Hematopoietic multipotent progenitor cell (in vitro differentiated cells): Measurements from ENCODE around the gene SLC45A1. TPM values are rescaled to one million over a fixed set of nuclear protein-coding genes. Genes with fewer than 3 reads are reported as not detected.
A peak's percentile ranks its signal among the peaks of the same experiment; 100 is the strongest.
"Not testable (repeated sequence)": the region's sequence is repeated elsewhere in the genome, so short reads cannot be mapped to it uniquely, and the experiment has no call there.

Source experiments
- DNase-seq, 3 donors: peaks; one replicate each; pipeline ENCODE4 v3.0.0-alpha.2; 2011 to 2015; ENCODE audit warnings: low read depth in 2 of 3, low spot score in 2 of 3
- total RNA-seq: library from RNA; depleted of rRNA; stranded (reverse); fragments of >200 nt; gene quantifications from one replicate; pipeline ENCODE4 v1.2.3, GENCODE V29; 2012

Gene SLC45A1
- total RNA-seq: 0.27 TPM

DNA sequence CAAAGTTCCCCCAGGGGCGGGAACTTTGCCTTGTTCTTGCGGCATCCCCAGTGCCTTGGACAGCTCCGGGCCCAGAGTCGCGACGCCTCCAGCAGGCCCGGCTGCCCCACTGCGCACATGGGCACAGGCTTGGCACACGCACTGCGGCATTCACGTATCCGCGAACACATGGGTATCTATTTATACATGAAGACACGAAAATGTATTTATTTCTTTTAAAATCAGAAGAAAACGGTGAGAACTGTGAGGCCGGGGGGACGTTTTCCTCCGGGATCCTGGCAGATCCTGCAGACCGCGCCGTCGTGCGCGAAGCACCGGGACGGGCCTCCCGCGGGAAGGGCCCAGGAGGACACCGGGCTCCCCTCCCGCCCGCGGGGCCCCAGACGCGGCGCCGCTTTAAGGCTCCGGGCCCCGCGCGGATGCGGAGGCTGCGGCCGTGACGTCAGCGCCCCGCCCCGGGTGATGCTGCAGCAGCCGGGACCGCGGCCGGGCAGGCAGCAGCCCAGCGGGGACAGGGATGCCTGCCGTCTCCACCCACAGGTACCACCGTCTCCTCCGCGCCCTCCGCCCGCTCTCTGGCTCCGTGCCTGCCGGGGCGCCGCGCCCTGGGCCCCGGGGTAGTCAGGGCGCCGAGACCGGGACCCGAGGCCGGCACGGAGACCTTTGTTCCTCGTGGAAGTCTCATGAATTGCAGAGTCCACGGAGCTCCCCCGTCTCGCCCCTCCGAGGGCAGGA lies at the start of gene SLC45A1:
Gene SLC45A1 (plus strand): TSS at position 468 of the 735 bp plus-strand sequence. CDS start 6,216 bp downstream, outside the sequence.
- peak; percentile 51 to 62 (median 57) for DNase-seq

DNA sequence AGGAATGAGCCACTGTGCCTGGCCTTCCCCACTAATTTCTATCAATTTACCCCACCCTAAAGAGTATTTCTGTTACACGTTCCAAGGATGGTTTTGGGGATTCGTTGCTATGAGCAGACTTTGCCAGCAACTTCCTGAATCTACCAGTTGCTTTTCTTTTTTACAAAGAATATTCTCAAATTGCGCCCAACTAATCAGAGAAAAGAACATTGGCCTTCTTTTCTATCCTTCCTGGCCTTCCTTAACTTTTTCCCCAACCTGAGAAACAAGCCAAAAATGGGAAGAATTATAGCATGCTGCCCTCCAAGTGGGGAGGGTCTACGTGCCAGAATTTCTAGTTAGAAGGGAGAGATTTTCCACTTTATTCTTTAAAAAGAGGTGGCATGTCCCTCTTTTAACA lies 44.9 kb upstream of the SLC45A1 start:
- DNase-seq: no peak

DNA sequence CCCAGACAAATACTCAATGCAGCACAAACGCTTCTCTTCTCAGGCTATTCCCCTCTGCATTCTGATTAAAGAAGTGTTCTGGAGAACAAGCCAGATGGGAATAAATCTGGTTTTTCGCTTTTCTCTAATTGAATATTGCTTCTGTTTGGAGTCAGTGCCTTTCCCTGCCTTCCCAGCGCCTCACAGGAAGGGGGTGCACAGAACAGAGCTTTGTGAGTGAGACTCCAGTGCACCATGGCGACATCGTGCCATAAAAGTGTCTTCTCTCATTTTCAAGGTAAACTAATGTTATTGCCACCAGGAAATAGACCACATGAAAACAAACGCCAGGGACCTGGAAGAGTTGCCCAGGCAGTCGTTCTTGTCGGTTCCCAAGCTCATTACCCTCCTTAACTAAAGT lies 43.6 kb upstream of the SLC45A1 start:
- DNase-seq: no peak

DNA sequence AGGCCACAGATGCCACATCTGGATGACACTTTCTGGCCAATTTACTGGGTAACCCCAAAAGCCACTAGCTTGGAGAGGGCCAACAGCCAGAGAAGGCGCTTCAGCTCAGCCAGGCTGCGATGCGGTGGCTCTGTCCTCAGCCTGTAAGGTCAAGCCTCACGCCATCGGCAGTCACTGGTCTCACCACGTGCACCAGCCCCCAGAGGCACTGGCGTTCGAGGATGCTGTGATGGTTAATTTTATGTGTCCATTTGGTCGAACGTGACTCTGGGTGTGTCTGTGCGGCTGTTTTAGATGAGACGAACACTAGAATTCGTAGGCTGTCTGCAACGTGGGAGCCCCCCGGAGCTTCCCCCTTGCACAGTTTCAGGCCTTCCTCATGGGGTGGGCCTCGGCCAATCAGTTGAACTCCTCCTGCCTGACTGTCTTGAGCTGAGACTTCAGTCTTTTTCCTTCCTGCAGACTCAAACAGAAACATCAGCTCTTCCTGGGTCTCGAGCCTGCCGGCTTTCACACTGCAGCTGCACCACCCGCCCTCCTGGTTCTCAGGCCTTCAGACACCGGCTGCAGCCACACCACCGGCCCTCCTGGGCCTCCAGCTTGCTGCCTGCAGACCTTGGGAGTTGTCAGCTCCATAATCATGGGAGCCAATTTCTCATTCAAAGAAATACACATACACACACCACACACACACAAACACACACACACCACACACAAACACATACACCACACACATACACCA lies 41.6 kb upstream of the SLC45A1 start:
- no peak for DNase-seq

DNA sequence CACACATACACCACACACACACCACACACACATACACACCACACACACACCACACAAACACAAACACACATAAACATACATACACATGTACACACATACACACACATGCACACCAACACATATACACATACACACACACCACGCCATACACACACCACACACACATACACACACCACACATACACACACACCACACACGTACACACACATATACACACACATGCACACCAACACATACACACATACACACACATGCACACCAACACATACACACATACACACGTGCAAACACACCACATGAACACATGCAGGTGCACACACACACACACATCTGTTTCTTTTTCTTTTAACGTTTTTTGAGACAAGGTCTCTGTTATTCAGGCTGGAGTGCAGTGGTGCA lies 41.0 kb upstream of the SLC45A1 start:
- DNase-seq: no peak

DNA sequence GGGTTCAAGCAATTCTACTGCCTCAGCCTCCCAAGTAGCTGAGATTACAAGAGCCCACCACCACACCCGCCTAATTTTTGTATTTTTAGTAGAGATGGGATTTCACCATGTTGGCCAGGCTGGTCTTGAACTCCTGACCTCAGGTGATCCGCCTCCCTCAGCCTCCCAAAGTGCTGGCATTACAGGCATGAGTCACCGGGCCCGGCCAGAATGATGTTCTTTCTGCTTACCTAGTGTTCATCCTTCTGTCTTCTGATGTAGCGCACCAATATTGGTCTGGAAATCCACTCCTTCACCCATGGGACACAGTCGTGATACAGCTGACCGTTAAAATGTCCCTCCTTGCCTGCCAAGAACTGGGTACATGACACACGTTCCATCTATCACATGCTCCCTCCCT lies 39.2 kb upstream of the SLC45A1 start:
- DNase-seq: not testable (repeated sequence)

DNA sequence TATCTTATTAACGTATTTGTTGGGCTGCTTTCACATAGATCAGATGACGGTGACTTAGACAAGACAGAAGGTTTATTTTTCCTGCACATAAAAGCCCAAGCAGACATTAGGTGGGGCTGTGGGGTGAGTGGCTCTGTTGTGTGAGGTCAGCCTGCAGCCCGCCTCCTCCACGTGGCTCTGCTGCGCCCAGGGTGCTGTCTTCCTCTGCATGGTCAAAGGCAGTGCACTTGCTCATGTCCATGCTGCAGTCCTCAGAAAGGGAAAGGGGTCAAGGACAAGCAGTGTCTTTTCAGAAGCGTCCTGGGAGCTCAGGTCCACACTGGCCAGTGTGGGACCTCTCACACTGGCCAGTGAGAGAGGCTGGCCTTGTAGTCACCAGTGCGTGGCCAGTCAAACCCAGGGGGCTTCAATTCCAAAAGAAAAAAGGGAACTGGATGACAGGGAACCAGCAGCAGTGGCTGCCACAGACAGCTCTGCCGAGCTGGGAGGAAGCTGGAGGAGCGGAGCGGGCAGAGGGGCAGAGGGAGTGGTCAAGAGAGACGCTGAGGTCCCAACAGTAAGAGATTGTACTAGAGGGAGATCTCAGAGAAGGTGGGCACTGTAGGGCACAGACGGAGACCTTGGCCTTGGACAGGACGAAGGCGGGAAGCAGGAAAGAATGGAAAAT lies 35.9 kb upstream of the SLC45A1 start:
- DNase-seq: no peak

DNA sequence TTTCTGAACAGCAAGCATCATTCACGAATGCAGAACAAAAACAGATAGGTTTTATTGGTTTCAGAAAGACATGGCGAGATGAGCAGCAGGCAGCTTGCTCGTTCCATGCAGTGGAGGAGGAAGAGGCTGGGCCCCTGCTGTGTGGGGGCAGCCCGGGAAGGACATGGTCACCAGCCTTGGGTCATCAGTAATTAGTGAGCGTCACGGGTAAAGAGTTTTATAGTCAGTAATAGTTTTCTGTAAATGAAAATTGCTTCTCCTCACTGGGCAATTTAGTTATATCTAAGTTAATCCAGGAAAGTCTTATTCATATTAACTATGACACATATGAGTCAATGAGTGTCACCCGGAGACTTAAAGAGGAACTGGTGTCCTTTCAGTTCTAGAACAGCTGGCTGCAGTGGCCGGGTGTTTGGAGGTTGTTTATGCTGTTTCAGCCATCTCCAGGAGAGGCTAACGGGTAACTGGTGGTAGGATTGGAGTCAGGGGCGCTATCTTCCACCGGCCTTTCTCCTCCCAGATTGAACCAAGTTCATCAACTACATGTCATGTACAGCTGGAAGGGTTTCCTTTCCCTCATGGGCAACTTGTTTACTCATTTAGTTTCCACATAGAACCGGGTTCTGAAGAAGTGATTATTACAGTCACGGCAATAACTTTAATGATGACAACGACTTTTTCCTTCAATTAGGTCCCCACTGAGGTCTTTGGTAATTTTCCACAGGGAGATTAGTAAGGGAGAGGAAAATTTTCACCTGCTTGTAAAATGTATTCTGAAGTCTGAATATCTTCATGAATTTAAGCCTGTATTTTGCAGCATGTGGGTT lies 34.6 kb upstream of the SLC45A1 start:
- peak in 2 of 3 donors; percentile 26 to 69 for DNase-seq

DNA sequence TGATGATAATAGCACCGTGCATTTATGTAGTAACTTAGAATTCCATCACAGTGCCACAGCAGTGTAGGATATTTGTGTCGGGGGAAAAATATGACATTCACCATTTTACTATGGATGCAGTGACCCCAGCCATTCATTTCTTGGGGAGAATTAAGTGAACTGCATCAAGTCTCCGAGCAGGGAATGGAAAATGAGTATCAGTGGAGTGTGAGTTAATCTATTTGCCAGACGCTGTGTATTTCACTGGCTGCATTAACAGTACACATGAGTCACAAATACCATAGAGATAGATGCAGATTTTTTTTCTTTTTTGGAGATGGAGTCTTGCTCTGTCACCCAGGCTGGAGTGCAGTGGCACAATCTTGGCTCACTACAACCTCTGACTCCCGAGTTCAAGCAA lies 33.8 kb upstream of the SLC45A1 start:
- DNase-seq: no peak

DNA sequence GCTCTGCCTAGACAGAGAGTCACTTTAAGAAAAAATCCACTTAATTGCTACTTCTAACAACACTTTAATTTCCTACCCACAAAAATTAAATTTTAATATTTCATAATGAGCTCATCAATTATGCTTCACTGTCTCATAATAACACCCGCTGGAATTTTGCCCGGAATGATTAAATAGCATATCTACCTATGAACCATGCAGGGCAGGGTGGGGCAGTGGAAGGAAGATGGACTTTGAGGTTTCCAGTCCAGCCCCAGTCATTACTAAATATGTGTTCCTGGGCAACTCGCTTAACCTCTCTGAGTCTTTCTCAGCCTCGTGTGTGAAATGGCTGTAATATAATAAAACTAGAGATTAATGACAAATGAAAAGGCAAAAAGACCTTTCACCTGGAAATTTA lies 32.8 kb upstream of the SLC45A1 start:
- DNase-seq: no peak

DNA sequence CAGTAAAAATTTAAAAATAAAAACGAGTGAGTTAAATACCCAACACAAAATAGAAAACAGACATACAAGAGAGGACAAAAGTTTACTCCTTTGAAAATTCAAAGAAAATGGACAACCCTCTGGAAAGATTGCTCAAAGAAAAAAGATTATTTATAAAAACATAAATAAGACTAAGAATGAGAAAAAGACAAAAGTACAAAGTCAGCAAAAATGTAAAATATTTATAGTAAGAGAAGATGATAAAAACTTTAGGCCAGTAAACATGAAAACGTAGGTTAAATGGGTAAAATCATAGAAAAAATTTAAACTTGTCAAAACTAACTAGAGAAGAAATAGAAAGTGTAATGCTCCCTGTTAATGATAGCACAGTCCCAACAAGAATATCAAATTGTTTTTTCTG lies 31.9 kb upstream of the SLC45A1 start:
- DNase-seq: no peak

DNA sequence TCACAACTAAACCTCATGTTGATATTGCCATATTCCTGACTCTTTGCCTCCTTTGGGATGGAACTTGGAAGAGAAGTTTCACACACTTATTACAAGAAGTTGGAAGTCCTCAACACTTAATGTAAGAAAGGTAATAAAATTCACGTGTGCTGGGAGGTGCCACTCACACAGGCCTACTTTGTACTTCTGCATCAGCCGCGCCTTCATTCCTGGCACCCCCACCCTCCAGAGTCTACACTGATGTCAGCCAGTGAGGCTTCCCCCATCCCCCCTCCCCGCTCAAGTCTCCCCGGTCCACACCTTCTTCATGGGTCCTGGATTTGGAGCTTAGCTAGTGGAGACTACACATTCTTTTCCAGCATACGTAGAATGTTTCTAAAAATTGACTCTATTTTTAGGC lies 24.8 kb upstream of the SLC45A1 start:
- DNase-seq: no peak

DNA sequence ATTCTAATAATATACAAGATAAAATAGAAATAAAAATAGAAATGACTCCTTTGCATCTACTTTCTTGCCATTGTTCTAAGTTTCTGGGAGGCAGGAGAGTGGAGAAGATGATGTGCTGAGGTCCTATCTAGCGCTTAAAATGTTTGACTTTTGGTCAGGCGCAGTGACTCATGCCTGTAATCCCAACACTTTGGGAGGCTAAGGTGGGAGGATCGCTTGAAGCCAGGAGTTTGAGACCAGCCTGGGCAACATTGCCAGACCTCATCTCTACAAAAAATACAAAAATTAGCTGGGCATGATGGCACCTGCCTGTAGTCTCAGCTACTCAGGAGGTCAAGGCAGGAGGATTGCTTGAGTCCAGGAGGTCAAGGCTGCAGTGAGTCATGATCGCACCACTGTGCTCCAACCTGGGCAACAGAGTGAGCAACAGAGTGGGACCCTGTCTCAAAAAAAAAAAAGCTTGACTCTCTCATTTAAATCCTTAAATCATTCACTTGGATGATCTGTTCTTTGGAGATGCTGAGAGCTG lies 24.2 kb upstream of the SLC45A1 start:
- DNase-seq: no peak

DNA sequence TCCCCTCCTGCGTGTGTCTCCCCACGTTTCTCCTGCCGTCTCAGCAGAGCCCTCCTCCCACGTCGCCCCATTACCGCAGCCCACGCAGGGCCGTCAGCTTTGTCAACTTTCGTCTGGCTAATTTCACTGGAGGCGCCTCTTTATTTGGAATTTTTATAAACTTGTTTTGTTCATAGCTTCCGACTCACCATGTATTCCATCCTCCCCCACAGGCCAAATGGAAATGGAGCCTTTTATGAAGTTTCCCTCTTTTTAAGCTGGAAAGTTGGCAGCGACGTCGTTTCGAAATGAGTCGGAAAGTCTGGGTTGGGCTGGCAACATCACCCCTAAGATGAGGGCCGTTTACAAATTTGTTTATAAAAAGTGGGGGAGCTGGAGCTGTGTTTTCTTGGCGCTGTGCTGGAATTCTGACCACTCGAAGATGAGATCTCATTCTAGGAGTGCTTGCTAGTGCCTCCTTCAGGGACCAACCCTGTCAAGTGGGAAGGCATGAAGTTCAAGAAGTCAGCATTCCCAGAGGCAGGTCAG lies 23.7 kb upstream of the SLC45A1 start:
- no peak for DNase-seq

DNA sequence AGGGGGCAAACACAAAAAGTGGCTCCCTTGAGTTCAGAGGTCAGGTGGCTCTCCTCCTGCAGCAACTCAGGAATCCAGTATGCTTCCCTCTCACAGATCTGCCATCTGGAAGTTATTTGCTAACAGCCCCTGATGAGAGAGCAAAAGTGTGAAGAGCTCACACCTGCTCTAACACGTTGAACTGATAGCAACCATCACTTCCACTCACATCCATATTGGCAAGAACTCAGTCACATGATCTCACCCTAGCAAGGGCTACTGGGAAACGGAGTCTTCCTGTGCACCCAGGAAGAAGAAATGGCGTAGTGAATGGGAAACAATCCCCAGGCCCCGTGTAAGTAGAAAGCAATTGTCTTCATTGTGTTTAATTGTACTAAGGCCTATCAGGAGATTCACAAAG lies 20.7 kb upstream of the SLC45A1 start:
- no peak for DNase-seq

DNA sequence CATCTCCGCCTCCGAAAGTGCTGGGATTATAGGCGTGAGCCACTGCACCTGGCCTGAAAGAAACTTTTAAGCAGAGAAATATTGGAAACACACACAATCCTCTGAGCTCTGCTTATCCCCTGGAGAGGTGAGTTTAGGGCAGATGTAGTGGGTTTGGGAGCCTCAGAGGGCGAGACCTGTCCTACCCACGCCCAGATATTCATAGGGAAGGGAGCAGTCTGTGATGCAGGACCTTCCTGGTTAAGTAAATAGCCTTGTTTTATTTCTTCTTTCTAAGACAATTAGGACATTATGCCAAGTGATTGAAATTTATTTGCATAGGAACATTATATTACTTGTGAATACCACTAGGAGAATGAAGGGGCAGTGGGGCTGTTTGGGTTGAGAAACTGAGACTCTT lies 18.0 kb upstream of the SLC45A1 start:
- DNase-seq: no peak

DNA sequence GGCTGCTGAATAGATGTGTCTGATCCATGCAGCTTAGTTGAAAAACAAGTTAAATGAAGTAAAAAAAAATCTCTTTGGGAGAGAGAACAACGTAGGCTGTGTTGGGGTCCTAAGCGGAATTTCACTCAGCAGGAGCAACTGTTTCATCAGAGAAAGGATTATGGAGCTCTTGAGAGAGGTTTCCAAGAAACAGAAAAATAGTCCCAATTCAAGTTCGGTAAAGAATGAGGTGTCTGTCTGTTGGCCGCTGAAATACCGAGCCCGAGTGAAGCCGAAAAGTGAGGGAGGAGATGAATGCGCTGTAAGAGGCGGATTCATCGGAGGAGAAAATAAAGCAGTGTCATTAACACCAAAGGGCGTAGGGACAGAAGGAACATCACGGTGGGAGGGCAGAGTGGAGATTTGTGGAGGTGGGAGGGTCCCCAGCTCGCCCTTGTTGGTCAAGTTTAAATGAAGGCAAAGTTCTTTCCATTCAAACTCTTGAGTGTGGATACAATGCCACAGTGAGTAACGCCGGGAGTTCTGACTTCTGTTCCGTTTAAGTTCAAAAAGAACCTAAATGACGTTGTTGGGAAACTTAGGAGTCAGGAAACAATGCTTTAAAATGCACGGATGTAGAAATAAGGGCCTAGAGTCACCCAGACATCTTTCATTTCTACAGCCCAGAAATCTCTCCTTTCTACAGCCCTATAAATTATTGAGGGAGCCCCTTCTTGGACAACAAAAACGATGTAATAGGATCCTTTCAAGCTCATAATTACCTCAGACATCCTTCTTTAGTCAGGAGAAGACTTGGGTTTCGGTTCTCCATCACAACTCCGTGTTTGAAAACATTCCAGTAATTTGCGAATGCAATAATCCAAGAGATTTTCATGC lies 15.6 kb upstream of the SLC45A1 start:
- no peak for DNase-seq

DNA sequence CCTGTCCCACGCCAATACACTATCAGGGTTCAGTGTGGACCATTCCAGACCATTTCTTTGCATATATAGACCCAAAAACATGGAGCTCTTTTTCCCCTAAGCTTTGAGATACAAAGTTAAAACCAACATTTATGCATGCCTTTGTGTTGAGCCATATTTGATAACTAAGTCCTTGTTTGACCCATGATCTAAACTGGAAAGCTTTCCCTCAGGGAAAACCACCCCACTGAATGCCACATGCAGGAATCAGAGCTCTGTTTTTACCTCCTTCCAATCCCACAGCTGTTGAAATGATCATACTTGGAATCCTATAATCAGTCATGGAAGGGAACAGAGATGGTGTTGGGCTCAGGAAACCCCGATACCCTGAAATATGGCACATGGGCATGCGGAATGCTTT lies 14.8 kb upstream of the SLC45A1 start:
- no peak for DNase-seq

DNA sequence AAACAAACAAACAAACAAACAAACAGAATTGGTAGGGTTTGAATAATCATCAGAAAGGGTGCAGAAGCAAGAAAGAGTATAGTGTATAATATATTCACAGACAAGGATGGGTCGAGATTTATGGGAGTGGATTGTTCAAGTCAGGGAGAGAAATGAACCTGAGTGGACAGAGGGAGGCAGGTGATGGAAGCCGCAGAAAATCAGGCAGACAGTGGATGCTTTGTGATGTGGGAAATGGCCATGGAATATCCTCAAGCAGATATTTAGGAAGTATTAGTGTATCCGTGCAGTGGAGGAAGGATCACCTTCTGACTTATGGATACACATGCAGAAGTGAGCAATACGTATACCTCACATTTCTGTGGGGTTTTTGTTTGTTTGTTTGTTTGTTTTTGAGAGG lies 14.0 kb upstream of the SLC45A1 start:
- no peak for DNase-seq
